ENCODE data around the gene ARHGAP8.

The ARHGAP8 gene

DNA sequence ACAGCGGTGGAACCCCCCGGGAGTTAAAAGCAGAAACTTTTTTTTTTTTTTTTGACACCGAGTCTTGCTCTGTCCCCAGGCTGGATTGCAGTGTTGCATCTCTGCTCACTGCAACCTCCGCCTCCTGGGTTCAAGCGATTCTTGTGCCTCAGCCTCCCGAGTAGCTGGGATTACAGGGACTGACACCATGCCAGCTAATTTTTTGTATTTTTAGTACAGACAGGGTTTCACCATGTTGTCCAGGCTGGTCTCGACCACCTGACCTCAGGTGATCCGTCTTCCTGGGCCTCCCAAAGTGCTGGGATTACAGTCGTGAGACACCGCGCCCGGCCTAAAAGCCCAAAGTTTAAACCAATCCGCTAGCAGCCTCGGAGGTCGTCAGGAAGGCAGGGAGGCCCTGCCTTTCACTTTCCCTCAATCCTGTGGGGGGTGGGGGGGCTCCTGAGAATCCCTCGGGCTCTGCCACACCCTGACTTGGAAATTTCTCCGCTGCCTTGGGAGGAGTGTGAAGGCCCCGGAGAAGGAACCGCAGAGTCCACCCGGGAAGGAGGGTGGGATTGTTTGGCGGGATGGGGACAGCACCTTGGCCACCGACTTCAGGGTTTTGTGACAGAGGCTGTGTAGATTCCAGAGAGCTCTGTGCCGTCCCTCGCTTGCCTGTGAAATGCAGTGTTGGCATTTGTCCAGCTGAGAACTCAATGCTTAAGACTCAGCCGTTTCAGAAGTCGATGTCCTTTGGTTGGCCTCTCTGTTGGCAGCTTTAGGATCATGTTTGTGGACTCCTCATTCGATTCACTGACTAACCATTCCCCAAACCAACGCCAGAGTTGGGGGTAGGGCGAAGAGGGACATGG lies 1.0 kb downstream of the ARHGAP8 start:
- peaks cover 28% of the 10 kb centered on the region for H3K27me3 ChIP-seq (ENCODE audit: insufficient read depth, poor library complexity, severe bottlenecking)
- no peak overlapping the region for H3K27ac ChIP-seq (replicated peaks)
- no peak overlapping the region for H3K4me3 ChIP-seq (replicated peaks; ENCODE audit: insufficient read depth, low read length)
- DNase-seq (ENCODE audit: low read depth in 1 of 2, low spot score in 1 of 2), result no peak
- TF ChIP-seq GABPA (IDR thresholded peaks at IDR 0.05; ENCODE audit: low read depth), result no peak
- TF ChIP-seq, protein P1, sequence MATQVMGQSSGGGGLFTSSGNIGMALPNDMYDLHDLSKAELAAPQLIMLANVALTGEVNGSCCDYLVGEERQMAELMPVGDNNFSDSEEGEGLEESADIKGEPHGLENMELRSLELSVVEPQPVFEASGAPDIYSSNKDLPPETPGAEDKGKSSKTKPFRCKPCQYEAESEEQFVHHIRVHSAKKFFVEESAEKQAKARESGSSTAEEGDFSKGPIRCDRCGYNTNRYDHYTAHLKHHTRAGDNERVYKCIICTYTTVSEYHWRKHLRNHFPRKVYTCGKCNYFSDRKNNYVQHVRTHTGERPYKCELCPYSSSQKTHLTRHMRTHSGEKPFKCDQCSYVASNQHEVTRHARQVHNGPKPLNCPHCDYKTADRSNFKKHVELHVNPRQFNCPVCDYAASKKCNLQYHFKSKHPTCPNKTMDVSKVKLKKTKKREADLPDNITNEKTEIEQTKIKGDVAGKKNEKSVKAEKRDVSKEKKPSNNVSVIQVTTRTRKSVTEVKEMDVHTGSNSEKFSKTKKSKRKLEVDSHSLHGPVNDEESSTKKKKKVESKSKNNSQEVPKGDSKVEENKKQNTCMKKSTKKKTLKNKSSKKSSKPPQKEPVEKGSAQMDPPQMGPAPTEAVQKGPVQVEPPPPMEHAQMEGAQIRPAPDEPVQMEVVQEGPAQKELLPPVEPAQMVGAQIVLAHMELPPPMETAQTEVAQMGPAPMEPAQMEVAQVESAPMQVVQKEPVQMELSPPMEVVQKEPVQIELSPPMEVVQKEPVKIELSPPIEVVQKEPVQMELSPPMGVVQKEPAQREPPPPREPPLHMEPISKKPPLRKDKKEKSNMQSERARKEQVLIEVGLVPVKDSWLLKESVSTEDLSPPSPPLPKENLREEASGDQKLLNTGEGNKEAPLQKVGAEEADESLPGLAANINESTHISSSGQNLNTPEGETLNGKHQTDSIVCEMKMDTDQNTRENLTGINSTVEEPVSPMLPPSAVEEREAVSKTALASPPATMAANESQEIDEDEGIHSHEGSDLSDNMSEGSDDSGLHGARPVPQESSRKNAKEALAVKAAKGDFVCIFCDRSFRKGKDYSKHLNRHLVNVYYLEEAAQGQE (IDR thresholded peaks at IDR 0.05; ENCODE audit: insufficient replicate concordance, low read depth), result no peak

DNA sequence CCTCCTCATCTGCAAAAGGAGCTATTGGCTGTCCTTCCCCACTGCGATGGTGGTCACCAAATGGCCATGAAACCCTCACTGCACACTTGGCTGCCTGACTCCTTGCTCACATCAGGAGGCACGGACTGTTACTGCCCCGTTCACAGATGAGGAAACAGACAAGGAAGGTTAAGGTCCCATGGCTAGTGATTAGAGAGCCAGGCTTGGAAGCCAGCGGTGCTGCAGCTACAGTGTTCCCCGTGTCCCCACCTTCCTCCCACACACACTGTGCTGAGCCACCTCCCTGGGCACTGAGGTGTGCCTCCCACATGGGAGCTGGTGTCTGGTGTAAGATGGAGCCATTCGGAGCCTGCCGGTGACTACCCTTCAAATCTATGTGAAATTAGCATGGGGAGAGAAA lies 2.6 kb downstream of the ARHGAP8 start:
- TF ChIP-seq, protein P2, sequence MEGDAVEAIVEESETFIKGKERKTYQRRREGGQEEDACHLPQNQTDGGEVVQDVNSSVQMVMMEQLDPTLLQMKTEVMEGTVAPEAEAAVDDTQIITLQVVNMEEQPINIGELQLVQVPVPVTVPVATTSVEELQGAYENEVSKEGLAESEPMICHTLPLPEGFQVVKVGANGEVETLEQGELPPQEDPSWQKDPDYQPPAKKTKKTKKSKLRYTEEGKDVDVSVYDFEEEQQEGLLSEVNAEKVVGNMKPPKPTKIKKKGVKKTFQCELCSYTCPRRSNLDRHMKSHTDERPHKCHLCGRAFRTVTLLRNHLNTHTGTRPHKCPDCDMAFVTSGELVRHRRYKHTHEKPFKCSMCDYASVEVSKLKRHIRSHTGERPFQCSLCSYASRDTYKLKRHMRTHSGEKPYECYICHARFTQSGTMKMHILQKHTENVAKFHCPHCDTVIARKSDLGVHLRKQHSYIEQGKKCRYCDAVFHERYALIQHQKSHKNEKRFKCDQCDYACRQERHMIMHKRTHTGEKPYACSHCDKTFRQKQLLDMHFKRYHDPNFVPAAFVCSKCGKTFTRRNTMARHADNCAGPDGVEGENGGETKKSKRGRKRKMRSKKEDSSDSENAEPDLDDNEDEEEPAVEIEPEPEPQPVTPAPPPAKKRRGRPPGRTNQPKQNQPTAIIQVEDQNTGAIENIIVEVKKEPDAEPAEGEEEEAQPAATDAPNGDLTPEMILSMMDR (IDR thresholded peaks at IDR 0.05; ENCODE audit: insufficient read depth, low read length), result no peak
- TF ChIP-seq GABPA (IDR thresholded peaks at IDR 0.05; ENCODE audit: low read depth), result no peak
- no peak for TF ChIP-seq SPI1 (IDR thresholded peaks at IDR 0.05; ENCODE audit: borderline replicate concordance, low read depth)
- no peak for TF ChIP-seq POLR2AphosphoS5 (IDR thresholded peaks at IDR 0.05; ENCODE audit: low read depth)
- no peak overlapping the region for H3K27ac ChIP-seq (replicated peaks)
- H3K4me3 ChIP-seq (replicated peaks; ENCODE audit: insufficient read depth, low read length), result no peak overlapping the region
- H3K27me3 ChIP-seq (ENCODE audit: insufficient read depth, poor library complexity, severe bottlenecking), result peaks cover 28% of the 10 kb centered on the region
- no peak for DNase-seq (ENCODE audit: low read depth in 1 of 2, low spot score in 1 of 2)

DNA sequence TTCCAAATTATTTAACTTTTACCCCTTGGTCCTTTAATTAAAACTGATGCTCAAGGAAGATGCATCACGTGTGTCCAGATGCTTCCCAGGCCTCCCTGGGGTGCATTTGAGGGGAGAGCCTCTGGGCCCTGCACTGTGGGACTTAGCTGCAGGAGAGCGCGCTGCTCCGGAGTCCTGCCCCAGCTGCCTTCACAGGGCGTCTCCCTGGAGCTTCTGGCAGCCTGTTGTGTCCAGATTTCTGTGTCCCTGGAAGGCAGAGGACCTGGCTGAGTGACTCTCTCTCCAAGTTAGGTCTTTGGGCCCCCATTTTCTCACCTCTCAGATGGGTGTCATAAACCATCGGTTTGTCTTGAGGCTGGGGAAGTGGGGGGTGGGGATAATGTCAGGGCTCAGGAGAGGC lies 3.0 kb downstream of the ARHGAP8 start:
- peaks cover 27% of the 10 kb centered on the region for H3K27me3 ChIP-seq (ENCODE audit: insufficient read depth, poor library complexity, severe bottlenecking)
- no peak overlapping the region for H3K27ac ChIP-seq (replicated peaks)
- TF ChIP-seq POLR2AphosphoS5 (IDR thresholded peaks at IDR 0.05; ENCODE audit: low read depth) (no peak), GABPA (IDR thresholded peaks at IDR 0.05; ENCODE audit: low read depth) (no peak), SPI1 (IDR thresholded peaks at IDR 0.05; ENCODE audit: borderline replicate concordance, low read depth) (no peak)
- TF ChIP-seq, protein P1 (IDR thresholded peaks at IDR 0.05; ENCODE audit: insufficient replicate concordance, low read depth), result no peak
- TF ChIP-seq, protein P2 (IDR thresholded peaks at IDR 0.05; ENCODE audit: insufficient read depth, low read length), result no peak
- no peak overlapping the region for H3K4me3 ChIP-seq (replicated peaks; ENCODE audit: insufficient read depth, low read length)
- no peak for DNase-seq (ENCODE audit: low read depth in 1 of 2, low spot score in 1 of 2)

DNA sequence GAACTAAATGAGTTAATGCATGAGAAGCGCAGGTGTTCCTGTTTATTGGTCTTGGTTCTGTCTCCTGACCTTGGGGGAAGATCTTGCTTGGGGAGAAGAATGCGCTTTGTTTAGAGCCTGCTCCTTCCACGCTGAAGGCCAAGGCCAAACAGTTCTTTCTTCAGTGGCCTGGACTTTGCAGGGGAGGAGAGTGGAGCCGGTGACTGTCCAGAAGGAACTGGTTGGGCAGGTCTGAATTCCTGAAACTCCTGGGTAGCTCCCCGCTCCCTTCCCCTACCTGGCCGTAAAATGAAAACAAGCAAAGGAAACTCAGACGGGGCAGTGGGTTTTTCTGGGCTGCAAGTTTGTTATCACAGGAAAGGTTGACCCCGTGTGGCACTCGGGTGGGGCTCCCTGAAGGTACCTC lies 3.6 kb downstream of the ARHGAP8 start:
- no peak for TF ChIP-seq GABPA (IDR thresholded peaks at IDR 0.05; ENCODE audit: low read depth)
- TF ChIP-seq, protein P1 (IDR thresholded peaks at IDR 0.05; ENCODE audit: insufficient replicate concordance, low read depth), result no peak
- no peak for TF ChIP-seq POLR2AphosphoS5 (IDR thresholded peaks at IDR 0.05; ENCODE audit: low read depth)
- TF ChIP-seq, protein P2 (IDR thresholded peaks at IDR 0.05; ENCODE audit: insufficient read depth, low read length), result no peak
- no peak for TF ChIP-seq SPI1 (IDR thresholded peaks at IDR 0.05; ENCODE audit: borderline replicate concordance, low read depth)
- Histone ChIP-seq H3K27ac (replicated peaks) (no peak overlapping the region), H3K27me3 (ENCODE audit: insufficient read depth, poor library complexity, severe bottlenecking) (peaks cover 23% of the 10 kb centered on the region), H3K4me3 (replicated peaks; ENCODE audit: insufficient read depth, low read length) (no peak overlapping the region)
- no peak for DNase-seq (ENCODE audit: low read depth in 1 of 2, low spot score in 1 of 2)

Data from HL-60 (cell line).